ENCODE measurements around the gene ZNF677. TPM values are rescaled to one million over a fixed set of nuclear protein-coding genes. Genes with fewer than 3 reads are reported as not detected.
"Not testable (repeated sequence)": the region's sequence is repeated elsewhere in the genome, so short reads cannot be mapped to it uniquely, and the experiment has no call there.

Gene ZNF677
- total RNA-seq, 1 donor from 2014 or later, result 29.6 TPM

DNA sequence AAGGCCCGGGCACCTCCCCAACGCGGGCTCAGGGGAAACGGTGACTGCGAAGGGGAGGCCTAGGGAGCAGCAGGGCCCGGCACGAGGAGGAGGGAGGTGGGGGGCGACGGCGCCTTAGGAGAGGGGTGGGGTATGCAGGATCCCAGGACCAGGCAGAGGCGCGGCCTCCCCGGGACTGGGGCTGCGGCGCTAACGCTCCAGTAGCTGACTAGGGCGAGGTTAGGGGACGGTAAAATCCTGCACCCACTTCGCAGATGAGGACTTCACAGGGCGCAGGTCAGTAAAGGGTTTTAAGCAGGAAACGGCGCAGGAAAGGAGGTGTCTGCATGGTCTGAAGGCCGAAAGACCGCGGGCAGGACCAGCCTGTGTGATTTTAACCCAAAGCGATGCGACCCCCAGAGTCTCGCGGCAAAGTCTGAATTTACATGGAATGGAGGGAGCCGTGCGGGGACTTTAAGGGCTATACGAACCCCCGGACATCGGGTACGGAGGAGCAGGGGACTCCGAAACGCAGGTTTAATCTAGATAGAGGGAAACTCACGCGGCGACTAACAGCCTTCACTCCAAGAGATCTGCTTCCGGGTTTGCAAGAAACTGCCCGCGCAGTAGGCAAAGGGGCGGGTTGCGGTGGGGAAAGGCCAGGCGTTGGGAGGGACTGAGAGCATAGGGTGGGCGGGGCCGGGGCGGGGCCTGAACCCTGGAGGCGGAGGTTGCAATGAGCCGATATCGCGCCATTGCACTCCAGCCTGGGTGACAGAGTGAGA, 61.7 kb downstream of the ZNF677 start, which contains the start of gene ZNF665:
ZNF665 (minus strand) TSS at position 588 of the 764 bp plus-strand sequence. CDS start 10,460 bp downstream, outside the sequence.
- H3K27me3 Mint-ChIP-seq (ENCODE audit: low read depth, unreplicated experiment), result no peaks in the 10 kb centered on the region
- peak within 1 kb of the TSS; percentile 96 for H3K4me3 Mint-ChIP-seq (ENCODE audit: unreplicated experiment)
- Histone ChIP-seq H3K27ac (ENCODE audit: low read depth, low read length) (peak within 1 kb of the TSS; percentile 47), H3K79me2 (ENCODE audit: insufficient read depth, low read length) (no peaks in the 10 kb centered on the region), H2AFZ (ENCODE audit: low read depth, low read length) (peak within 1 kb of the TSS; percentile 88), H4K20me1 (ENCODE audit: insufficient read depth, low read length) (no peaks in the 10 kb centered on the region), H3K4me2 (ENCODE audit: low read length) (peak within 1 kb of the TSS; percentile 92), H3K4me1 (ENCODE audit: insufficient read depth, low read length) (no peaks in the 10 kb centered on the region), H3K36me3 (ENCODE audit: insufficient read depth, low read length) (no peaks in the 10 kb centered on the region), H3K4me3 (ENCODE audit: insufficient read depth, low read depth, low read length) (peak within 1 kb of the TSS; percentile 68), H3K9ac (ENCODE audit: low read length) (peak within 1 kb of the TSS; percentile 84), H3K27me3 (ENCODE audit: insufficient read depth, low read length) (no peaks in the 10 kb centered on the region), H3K9me3 (ENCODE audit: insufficient read depth, low read depth, low read length) (peaks cover 18% of the 10 kb centered on the region)
- no peak for FAIRE-seq
- H3K9me3 Mint-ChIP-seq (ENCODE audit: unreplicated experiment), result peaks cover 48% of the 10 kb centered on the region
- TF ChIP-seq, protein P1, sequence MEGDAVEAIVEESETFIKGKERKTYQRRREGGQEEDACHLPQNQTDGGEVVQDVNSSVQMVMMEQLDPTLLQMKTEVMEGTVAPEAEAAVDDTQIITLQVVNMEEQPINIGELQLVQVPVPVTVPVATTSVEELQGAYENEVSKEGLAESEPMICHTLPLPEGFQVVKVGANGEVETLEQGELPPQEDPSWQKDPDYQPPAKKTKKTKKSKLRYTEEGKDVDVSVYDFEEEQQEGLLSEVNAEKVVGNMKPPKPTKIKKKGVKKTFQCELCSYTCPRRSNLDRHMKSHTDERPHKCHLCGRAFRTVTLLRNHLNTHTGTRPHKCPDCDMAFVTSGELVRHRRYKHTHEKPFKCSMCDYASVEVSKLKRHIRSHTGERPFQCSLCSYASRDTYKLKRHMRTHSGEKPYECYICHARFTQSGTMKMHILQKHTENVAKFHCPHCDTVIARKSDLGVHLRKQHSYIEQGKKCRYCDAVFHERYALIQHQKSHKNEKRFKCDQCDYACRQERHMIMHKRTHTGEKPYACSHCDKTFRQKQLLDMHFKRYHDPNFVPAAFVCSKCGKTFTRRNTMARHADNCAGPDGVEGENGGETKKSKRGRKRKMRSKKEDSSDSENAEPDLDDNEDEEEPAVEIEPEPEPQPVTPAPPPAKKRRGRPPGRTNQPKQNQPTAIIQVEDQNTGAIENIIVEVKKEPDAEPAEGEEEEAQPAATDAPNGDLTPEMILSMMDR (IDR thresholded peaks at IDR 0.05; ENCODE audit: insufficient read depth, low read depth, low read length), result no peak
- TF ChIP-seq EZH2 (IDR thresholded peaks at IDR 0.05; ENCODE audit: insufficient read depth, low read length), result no peak
- peak within 1 kb of the TSS; percentile 53 for H3K27ac Mint-ChIP-seq (ENCODE audit: unreplicated experiment)
- H3K36me3 Mint-ChIP-seq (ENCODE audit: low read depth, unreplicated experiment), result peaks cover 29% of the 10 kb centered on the region
- peaks cover 4% of the 10 kb centered on the region for H3K4me1 Mint-ChIP-seq (ENCODE audit: low read depth, unreplicated experiment)
- peak; percentile 75 for DNase-seq (ENCODE audit: low read depth)

DNA sequence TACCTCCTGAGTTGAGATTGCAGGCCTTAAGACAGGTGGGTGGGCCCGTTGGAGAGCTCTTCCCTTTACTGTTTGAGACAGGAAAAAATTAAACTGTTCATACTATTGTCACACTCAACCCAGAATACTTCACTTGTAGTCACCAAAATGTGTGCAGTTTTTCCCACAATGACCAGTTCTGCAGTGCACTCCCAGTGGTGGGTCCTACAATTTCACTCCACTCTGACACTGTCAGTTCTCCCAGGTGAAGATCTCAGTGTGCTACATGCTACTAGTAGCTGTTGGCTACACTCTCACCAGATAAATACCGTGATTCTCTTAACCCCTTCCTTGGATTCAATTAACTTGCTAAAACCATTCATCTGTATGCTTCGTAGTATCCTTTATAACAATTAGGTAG, 64.4 kb downstream of the ZNF677 start:
- no peaks in the 10 kb centered on the region for H3K36me3 ChIP-seq (ENCODE audit: insufficient read depth, low read length)
- TF ChIP-seq, protein P1 (IDR thresholded peaks at IDR 0.05; ENCODE audit: insufficient read depth, low read depth, low read length), result no peak
- no peak for TF ChIP-seq EZH2 (IDR thresholded peaks at IDR 0.05; ENCODE audit: insufficient read depth, low read length)
- H3K79me2 ChIP-seq (ENCODE audit: insufficient read depth, low read length), result no peaks in the 10 kb centered on the region
- Mint-ChIP-seq H3K36me3 (ENCODE audit: low read depth, unreplicated experiment) (peaks cover 26% of the 10 kb centered on the region), H3K27me3 (ENCODE audit: low read depth, unreplicated experiment) (no peaks in the 10 kb centered on the region), H3K27ac (ENCODE audit: unreplicated experiment) (no peak overlapping the region), H3K4me3 (ENCODE audit: unreplicated experiment) (no peak overlapping the region), H3K4me1 (ENCODE audit: low read depth, unreplicated experiment) (peaks cover 4% of the 10 kb centered on the region), H3K9me3 (ENCODE audit: unreplicated experiment) (peaks cover 34% of the 10 kb centered on the region)
- no peak overlapping the region for H3K27ac ChIP-seq (ENCODE audit: low read depth, low read length)
- H3K4me3 ChIP-seq (ENCODE audit: insufficient read depth, low read depth, low read length), result no peak overlapping the region
- no peak for DNase-seq (ENCODE audit: low read depth)
- peaks cover 14% of the 10 kb centered on the region for H3K9me3 ChIP-seq (ENCODE audit: insufficient read depth, low read depth, low read length)
- no peaks in the 10 kb centered on the region for H3K4me1 ChIP-seq (ENCODE audit: insufficient read depth, low read length)
- no peaks in the 10 kb centered on the region for H4K20me1 ChIP-seq (ENCODE audit: insufficient read depth, low read length)
- H2AFZ ChIP-seq (ENCODE audit: low read depth, low read length), result no peak overlapping the region
- H3K9ac ChIP-seq (ENCODE audit: low read length), result no peak overlapping the region
- H3K27me3 ChIP-seq (ENCODE audit: insufficient read depth, low read length), result no peaks in the 10 kb centered on the region
- no peak overlapping the region for H3K4me2 ChIP-seq (ENCODE audit: low read length)
- FAIRE-seq, result no peak

DNA sequence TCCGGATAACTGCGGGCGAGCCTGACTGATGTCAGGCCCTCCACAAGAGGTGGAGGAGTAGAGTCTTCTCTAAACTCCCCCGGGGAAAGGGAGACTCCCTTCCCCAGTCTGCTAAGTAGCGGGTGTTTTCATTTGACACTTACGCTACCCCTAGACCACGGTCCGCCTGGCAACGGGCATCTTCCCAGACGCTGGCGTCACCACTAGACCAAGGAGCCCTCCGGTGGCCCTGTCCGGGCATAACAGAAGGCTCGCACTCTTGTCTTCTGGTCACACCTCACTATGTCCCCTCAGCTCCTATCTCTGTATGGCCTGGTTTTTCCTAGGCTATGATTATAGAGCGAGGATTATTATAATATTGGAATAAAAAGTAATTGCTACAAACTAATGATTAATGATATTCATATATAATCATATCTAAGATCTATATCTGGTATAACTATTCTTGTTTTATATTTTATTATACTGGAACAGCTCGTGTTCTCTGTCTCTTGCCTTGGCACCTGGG, 64.9 kb downstream of the ZNF677 start:
- H3K4me1 ChIP-seq (ENCODE audit: insufficient read depth, low read length); H4K20me1 ChIP-seq (ENCODE audit: insufficient read depth, low read length); H3K4me1 Mint-ChIP-seq (ENCODE audit: low read depth, unreplicated experiment); H3K79me2 ChIP-seq (ENCODE audit: insufficient read depth, low read length); H3K4me3 ChIP-seq (ENCODE audit: insufficient read depth, low read depth, low read length); H2AFZ ChIP-seq (ENCODE audit: low read depth, low read length); DNase-seq (ENCODE audit: low read depth); H3K27me3 Mint-ChIP-seq (ENCODE audit: low read depth, unreplicated experiment); H3K27ac ChIP-seq (ENCODE audit: low read depth, low read length); H3K4me3 Mint-ChIP-seq (ENCODE audit: unreplicated experiment); H3K4me2 ChIP-seq (ENCODE audit: low read length); H3K36me3 ChIP-seq (ENCODE audit: insufficient read depth, low read length); H3K27me3 ChIP-seq (ENCODE audit: insufficient read depth, low read length); H3K27ac Mint-ChIP-seq (ENCODE audit: unreplicated experiment); FAIRE-seq; H3K9ac ChIP-seq (ENCODE audit: low read length): not testable (repeated sequence)
- Mint-ChIP-seq H3K36me3 (ENCODE audit: low read depth, unreplicated experiment) (peaks cover 24% of the 10 kb centered on the region), H3K9me3 (ENCODE audit: unreplicated experiment) (peaks cover 32% of the 10 kb centered on the region)
- peaks cover 14% of the 10 kb centered on the region for H3K9me3 ChIP-seq (ENCODE audit: insufficient read depth, low read depth, low read length)

Other genes with a start within 250 kb of the ZNF677 start
- not detected in 2 replicates for gene ERVV-1, start 241.0 kb downstream of the ZNF677 start, total RNA-seq
- gene ERVV-2, start 210.1 kb downstream of the ZNF677 start, total RNA-seq, result 0.17 TPM in 1 of 2 replicates, not detected in the other
- gene ZNF160, start 151.5 kb downstream of the ZNF677 start, total RNA-seq, result 30.2 and 31.3 TPM in 2 replicates
- gene ZNF415, start 122.0 kb downstream of the ZNF677 start, total RNA-seq, result 8.7 TPM in 2 replicates
- 10.1 and 10.6 TPM in 2 replicates for gene ZNF347, start 95.8 kb downstream of the ZNF677 start, total RNA-seq
- 3.4 and 4.4 TPM in 2 replicates for gene ZNF665, start 61.5 kb downstream of the ZNF677 start, total RNA-seq
- gene VN1R2, start 3.4 kb upstream of the ZNF677 start, total RNA-seq, result not detected in 2 replicates
- gene VN1R4, start 12.8 kb upstream of the ZNF677 start, total RNA-seq, result not detected in 2 replicates
- gene ZNF845, start 78.9 kb upstream of the ZNF677 start, total RNA-seq, result 5.3 and 6.3 TPM in 2 replicates
- 5.4 and 7.1 TPM in 2 replicates for gene ZNF525, start 110.8 kb upstream of the ZNF677 start, total RNA-seq
- 7.5 and 8.9 TPM in 2 replicates for gene ZNF765, start 140.3 kb upstream of the ZNF677 start, total RNA-seq
- gene ZNF761, start 177.1 kb upstream of the ZNF677 start, total RNA-seq, result 10.3 and 11.3 TPM in 2 replicates
- gene ZNF813, start 212.9 kb upstream of the ZNF677 start, total RNA-seq, result 3.7 and 4.1 TPM in 2 replicates

All from astrocyte (in vitro differentiated cells and primary cell).